HL-60 (cell line): ENCODE data around the gene RGS4.

ENCODE experiments used
- DNase-seq, 2 experiments: peaks; one replicate each; pipeline ENCODE4 v3.0.0-alpha.2; 2010 to 2020; ENCODE audit warnings: low read depth in 1 of 2, low spot score in 1 of 2
- H3K27ac ChIP-seq: fragments of 250-450 bp; sonication (Bioruptor Pico); replicated peaks from 2 replicates; pipeline ENCODE4 v1.5.1; 2020; ENCODE audit warnings: mild to moderate bottlenecking, moderate library complexity
- H3K27me3 ChIP-seq: fragments of 250-450 bp; sonication (Bioruptor Pico); 2 replicates; pipeline ENCODE4 v1.5.1; 2021; ENCODE audit warnings: mild to moderate bottlenecking, moderate library complexity; ENCODE audit not compliant: insufficient read depth, poor library complexity, severe bottlenecking
- H3K4me3 ChIP-seq: replicated peaks from 2 replicates; pipeline ENCODE4 v1.5.1; 2011; ENCODE audit warnings: mild to moderate bottlenecking, control low read depth, low read length; ENCODE audit not compliant: insufficient read depth
- GABPA ChIP-seq: IDR thresholded peaks from 2 replicates; pipeline ENCODE4 v1.6.1; 2012; ENCODE audit warnings: low read depth
- POLR2AphosphoS5 ChIP-seq: IDR thresholded peaks from 2 replicates; pipeline ENCODE4 v1.6.1; 2012; ENCODE audit warnings: low read depth
- REST ChIP-seq: IDR thresholded peaks from 2 replicates; pipeline ENCODE4 v1.6.1; 2012; ENCODE audit warnings: low read depth; ENCODE audit not compliant: insufficient replicate concordance
- SPI1 ChIP-seq: IDR thresholded peaks from 2 replicates; pipeline ENCODE4 v1.6.1; 2012; ENCODE audit warnings: low read depth, mild to moderate bottlenecking, borderline replicate concordance
- TF ChIP-seq, protein P1 (sequence below): IDR thresholded peaks from one replicate; pipeline ENCODE4 v1.5.1; 2011; ENCODE audit warnings: low read length, control low read depth, inconsistent platforms; ENCODE audit not compliant: insufficient read depth

RGS4 gene

DNA sequence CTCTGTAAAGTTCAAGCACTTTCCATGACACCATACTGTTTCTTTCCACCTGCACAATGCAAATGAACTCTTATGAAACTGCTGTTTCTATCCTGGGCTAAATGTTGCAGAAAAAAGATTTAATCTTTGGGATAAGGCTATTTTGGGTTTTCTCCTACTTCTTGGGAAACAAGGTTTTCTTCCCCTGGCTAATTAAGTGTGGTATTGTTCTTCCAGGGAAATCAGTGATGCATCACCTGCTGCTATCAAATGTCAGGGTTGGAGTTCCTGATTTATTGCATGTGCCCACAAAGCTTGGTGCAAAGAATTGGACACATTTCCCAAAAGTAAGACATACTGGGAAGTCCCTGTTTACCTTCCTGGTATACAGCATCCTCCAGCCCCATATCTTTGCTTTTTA, 6.0 kb upstream of the RGS4 start:
- TF ChIP-seq REST = no peak
- TF ChIP-seq SPI1 = no peak
- TF ChIP-seq, protein P1, sequence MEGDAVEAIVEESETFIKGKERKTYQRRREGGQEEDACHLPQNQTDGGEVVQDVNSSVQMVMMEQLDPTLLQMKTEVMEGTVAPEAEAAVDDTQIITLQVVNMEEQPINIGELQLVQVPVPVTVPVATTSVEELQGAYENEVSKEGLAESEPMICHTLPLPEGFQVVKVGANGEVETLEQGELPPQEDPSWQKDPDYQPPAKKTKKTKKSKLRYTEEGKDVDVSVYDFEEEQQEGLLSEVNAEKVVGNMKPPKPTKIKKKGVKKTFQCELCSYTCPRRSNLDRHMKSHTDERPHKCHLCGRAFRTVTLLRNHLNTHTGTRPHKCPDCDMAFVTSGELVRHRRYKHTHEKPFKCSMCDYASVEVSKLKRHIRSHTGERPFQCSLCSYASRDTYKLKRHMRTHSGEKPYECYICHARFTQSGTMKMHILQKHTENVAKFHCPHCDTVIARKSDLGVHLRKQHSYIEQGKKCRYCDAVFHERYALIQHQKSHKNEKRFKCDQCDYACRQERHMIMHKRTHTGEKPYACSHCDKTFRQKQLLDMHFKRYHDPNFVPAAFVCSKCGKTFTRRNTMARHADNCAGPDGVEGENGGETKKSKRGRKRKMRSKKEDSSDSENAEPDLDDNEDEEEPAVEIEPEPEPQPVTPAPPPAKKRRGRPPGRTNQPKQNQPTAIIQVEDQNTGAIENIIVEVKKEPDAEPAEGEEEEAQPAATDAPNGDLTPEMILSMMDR = no peak
- no peak for TF ChIP-seq POLR2AphosphoS5

GRCh38 chr1:163063610-163064009, 5.6 kb upstream of the RGS4 start:
- no peak for DNase-seq
- Histone ChIP-seq H3K4me3 (no peak overlapping the region), H3K27me3 (peaks cover 13% of the 10 kb centered on the region), H3K27ac (no peak overlapping the region)
- TF ChIP-seq, protein P1 = no peak
- TF ChIP-seq GABPA (no peak), POLR2AphosphoS5 (no peak), REST (no peak), SPI1 (no peak)

More for the DNA sequence above, 6.0 kb upstream of the RGS4 start:
- H3K27me3 ChIP-seq = peaks cover 11% of the 10 kb centered on the region
- no peak for DNase-seq
- no peak overlapping the region for H3K27ac ChIP-seq
- no peak overlapping the region for H3K4me3 ChIP-seq

- Histone ChIP-seq H3K27ac (no peak overlapping the region), H3K4me3 (no peak overlapping the region), H3K27me3 (peaks cover 26% of the 10 kb centered on the region)
- TF ChIP-seq REST = no peak
- TF ChIP-seq, protein P1 = no peak
- TF ChIP-seq SPI1 = no peak
- no peak for TF ChIP-seq GABPA
- TF ChIP-seq POLR2AphosphoS5 = no peak
- DNase-seq = no peak
Observed at GRCh38 chr1:163066168-163066567, 3.0 kb upstream of the RGS4 start.
